GM21367 (cell line): ENCODE results near the gene SLC26A2.
"Not testable (repeated sequence)": the region's sequence is repeated elsewhere in the genome, so short reads cannot be mapped to it uniquely, and the experiment has no call there.

Experiments
- ATAC-seq: cut with Tn5 transposase; IDR thresholded peaks from one replicate; pipeline ENCODE4 v1.9.1; 2021; ENCODE audit not compliant: unreplicated experiment

Gene SLC26A2

GRCh38 chr5:149936700-149937091, 23.9 kb upstream of the SLC26A2 start:
- ATAC-seq, result no peak

GRCh38 chr5:149937610-149938009, 22.9 kb upstream of the SLC26A2 start:
- ATAC-seq, result no peak

GRCh38 chr5:149938279-149938678, 22.3 kb upstream of the SLC26A2 start:
- ATAC-seq, result no peak

GRCh38 chr5:149938791-149939358, 21.7 kb upstream of the SLC26A2 start:
- ATAC-seq, result no peak

- no peak for ATAC-seq
Observed at GRCh38 chr5:149939546-149939945, 21.0 kb upstream of the SLC26A2 start.

- ATAC-seq, result peak; percentile 70
Observed at GRCh38 chr5:149940077-149940574, 20.4 kb upstream of the SLC26A2 start.

- no peak for ATAC-seq
Observed at GRCh38 chr5:149940941-149941644, 19.5 kb upstream of the SLC26A2 start.

GRCh38 chr5:149941795-149942194, 18.8 kb upstream of the SLC26A2 start:
- no peak for ATAC-seq

- ATAC-seq, result no peak
Observed at GRCh38 chr5:149942199-149942598, 18.4 kb upstream of the SLC26A2 start.

- ATAC-seq, result not testable (repeated sequence)
Observed at GRCh38 chr5:149942741-149943169, 17.8 kb upstream of the SLC26A2 start.

GRCh38 chr5:149943177-149943949, 17.2 kb upstream of the SLC26A2 start:
- ATAC-seq, result not testable (repeated sequence)

- no peak for ATAC-seq
Observed at GRCh38 chr5:149944666-149945065, 15.9 kb upstream of the SLC26A2 start, which contains the start of gene PDE6A. Gene PDE6A, minus strand, starts transcription at chr5:149944793. Its CDS starts 120 bp downstream, at chr5:149944673.

- ATAC-seq, result no peak
Observed at GRCh38 chr5:149946118-149946517, 14.4 kb upstream of the SLC26A2 start.

- ATAC-seq, result no peak
Observed at GRCh38 chr5:149948993-149949392, 11.6 kb upstream of the SLC26A2 start.

- ATAC-seq, result no peak
Observed at GRCh38 chr5:149951138-149951749, 9.3 kb upstream of the SLC26A2 start.

GRCh38 chr5:149953436-149954121, 7.0 kb upstream of the SLC26A2 start:
- no peak for ATAC-seq

- no peak for ATAC-seq
Observed at GRCh38 chr5:149954798-149955197, 5.8 kb upstream of the SLC26A2 start.

- no peak for ATAC-seq
Observed at GRCh38 chr5:149956685-149957084, 3.9 kb upstream of the SLC26A2 start.

- ATAC-seq, result no peak
Observed at GRCh38 chr5:149957855-149958254, 2.7 kb upstream of the SLC26A2 start.

- ATAC-seq, result no peak
Observed at GRCh38 chr5:149959406-149960236, 937 bp upstream of the SLC26A2 start.
